Pancreas (tissue), 10 donors: ENCODE data around the gene TMEM209. TPM values are rescaled to one million over a fixed set of nuclear protein-coding genes. Genes with fewer than 3 reads are reported as not detected.
"Not testable (repeated sequence)": the region's sequence is repeated elsewhere in the genome, so short reads cannot be mapped to it uniquely, and the experiment has no call there.

ENCODE experiments used
- ATAC-seq, 4 donors: fragments of 200-7000 bp; cut with Tn5 transposase; one replicate each; pipeline versions ENCODE4 v1.8.0 to v1.9.1; 2020; ENCODE audit warnings: mild to moderate bottlenecking in 4 of 4, moderate library complexity in 4 of 4
- DNase-seq, 6 donors: peaks; one replicate each; pipeline ENCODE4 v3.0.0-alpha.2; 2020
- FAIRE-seq: peaks from 2 replicates; lab custom pipeline; 2012; peaks lifted over from hg19 to GRCh38; lab: Jason Lieb, UNC
- H3K27ac ChIP-seq, 4 donors: fragments of 200-600 bp; sonication (generic); 1 replicate in 3 of 4; 2 replicates in 1 of 4; pipeline versions ENCODE4 v1.5.0 to v1.8.0; 2020
- H3K27me3 ChIP-seq, 4 donors: fragments of 200-600 bp; one replicate each; pipeline ENCODE4 v1.8.0; 2021
- H3K36me3 ChIP-seq, 3 donors: fragments of 200-600 bp; sonication (generic) in 1 of 3; one replicate each; pipeline versions ENCODE4 v1.5.0 to v1.8.0; 2020 to 2021
- H3K4me1 ChIP-seq, 3 donors: fragments of 200-600 bp; one replicate each; pipeline ENCODE4 v1.8.0; 2021
- H3K4me3 ChIP-seq, 4 donors: fragments of 200-600 bp; sonication (generic) in 2 of 4; one replicate each; pipeline versions ENCODE4 v1.5.0 to v1.8.0; 2020 to 2021
- H3K9me3 ChIP-seq, 4 donors: fragments of 200-600 bp; one replicate each; pipeline ENCODE4 v1.8.0; 2021
- CTCF ChIP-seq, 4 donors: fragments of 200-600 bp; sonication (generic) in 3 of 4; IDR thresholded peaks; one replicate each; pipeline versions ENCODE4 v1.5.0 to v1.8.0; 2021; ENCODE audit warnings: antibody characterized with exemption in 4 of 4
- WGBS, 2 donors: extraction: QIAGEN DNeasy Blood & Tissue Kit; methylation state at CpG; one replicate each; pipeline ENCODE4 v1.1.7; 2013; 5-methylcytosine and 5-hydroxymethylcytosine counted together
- intact Hi-C, 3 donors: fragments of 100-400 bp; cut with DNase I; formaldehyde crosslinking; loops; one replicate each; pipeline versions ENCODE4 v1.11.1 to v1.14.2; 2022
- polyA plus RNA-seq, 2 donors: library from polyadenylated mRNA; stranded (reverse); fragments of 200-250 nt; gene quantifications; one replicate each; pipeline ENCODE4 v1.2.3, GENCODE V29; 2013
- total RNA-seq, 6 donors: library from RNA; stranded (reverse); fragmentation: NEBNext Ultra II Directional in 4 of 6; extraction: Animal tissue kit (Norgen Biotek cat#: 25700) in 4 of 6; gene quantifications; one replicate each; pipeline versions ENCODE4 v1.2.1 to v1.2.4, GENCODE V29; 2021 to 2023
- donor health status: healthy with polysubstance abuse.
- donor health status: DM: no; HTN: no; CAD: no; lungs with moderate emphysema.
- donor health status: DM: no; HTN: no; CAD: no.
- donor health status: control.
- donor health status: control.
- donor health status: Bipolar disorder and iron deficiency.
- donor health status: DM: yes; HTN: yes; CAD: no.
- donor health status: DM: no; HTN: no; CAD: no.
- donor health status: DM: no; HTN: no; CAD: no.
- donor health status: DM: yes; HTN: yes; CAD: no.

Gene TMEM209
- total and polyA plus RNA-seq, 8 donors, result 4.2 to 16.1 (median 10.6) TPM

DNA sequence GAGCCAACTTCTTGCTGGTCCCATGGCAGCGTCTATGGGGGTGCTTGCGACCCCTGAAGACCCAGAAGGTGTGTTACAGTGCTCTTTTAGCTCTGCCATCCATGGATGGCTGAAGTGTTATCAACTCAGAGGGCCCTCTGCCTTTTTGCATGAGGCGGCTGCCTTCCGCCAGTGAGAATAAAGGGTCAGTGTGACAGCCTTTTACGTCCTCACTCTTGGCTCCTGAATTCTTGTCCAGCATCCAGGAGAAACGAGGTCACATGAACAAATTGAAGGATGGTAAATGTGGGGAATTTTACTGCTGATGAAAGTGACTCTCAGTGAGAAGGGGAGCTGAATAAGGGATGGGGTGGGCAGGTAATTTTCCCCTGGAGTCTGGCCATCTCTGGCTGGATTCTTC lies 26.6 kb upstream of the TMEM209 start:
- no peak overlapping the region for H3K27ac ChIP-seq
- FAIRE-seq, result no peak
- no peak overlapping the region for H3K4me3 ChIP-seq
- no peak for DNase-seq
- H3K4me1 ChIP-seq, result no peaks in the 10 kb centered on the region
- ATAC-seq, result no peak
- 73 to 75% methylated on average over 6 of the region's 6 CpGs for WGBS, 2 donors
- no peaks in the 10 kb centered on the region for H3K36me3 ChIP-seq
- intact Hi-C loops, result no loop called here
- H3K27me3 ChIP-seq, result no peaks in the 10 kb centered on the region
- no peak for TF ChIP-seq CTCF (IDR thresholded peaks at IDR 0.05)
- no peaks in the 10 kb centered on the region for H3K9me3 ChIP-seq

GRCh38 chr7:130229981-130230380 lies 24.8 kb upstream of the TMEM209 start:
- H3K4me3 ChIP-seq, FAIRE-seq, intact Hi-C loops, H3K36me3 ChIP-seq, H3K4me1 ChIP-seq, ATAC-seq, H3K27me3 ChIP-seq, H3K9me3 ChIP-seq, H3K27ac ChIP-seq: not testable (repeated sequence)
- DNase-seq, result peak in 1 of 6 donors; percentile 50
- 88 to 91% methylated on average over 13 to 27 of the region's 28 CpGs for WGBS, 2 donors

GRCh38 chr7:130228840-130229502 lies 23.8 kb upstream of the TMEM209 start:
- ATAC-seq (no peak), FAIRE-seq (no peak), DNase-seq (no peak)
- no peak overlapping the region for H3K4me3 ChIP-seq
- no peaks in the 10 kb centered on the region for H3K36me3 ChIP-seq
- TF ChIP-seq CTCF (IDR thresholded peaks at IDR 0.05), result no peak
- no peaks in the 10 kb centered on the region for H3K4me1 ChIP-seq
- WGBS, 2 donors, result 92 to 94% methylated on average over 7 of the region's 7 CpGs
- H3K27ac ChIP-seq, result no peak overlapping the region
- intact Hi-C loops, result no loop called here
- no peaks in the 10 kb centered on the region for H3K27me3 ChIP-seq
- no peaks in the 10 kb centered on the region for H3K9me3 ChIP-seq

DNA sequence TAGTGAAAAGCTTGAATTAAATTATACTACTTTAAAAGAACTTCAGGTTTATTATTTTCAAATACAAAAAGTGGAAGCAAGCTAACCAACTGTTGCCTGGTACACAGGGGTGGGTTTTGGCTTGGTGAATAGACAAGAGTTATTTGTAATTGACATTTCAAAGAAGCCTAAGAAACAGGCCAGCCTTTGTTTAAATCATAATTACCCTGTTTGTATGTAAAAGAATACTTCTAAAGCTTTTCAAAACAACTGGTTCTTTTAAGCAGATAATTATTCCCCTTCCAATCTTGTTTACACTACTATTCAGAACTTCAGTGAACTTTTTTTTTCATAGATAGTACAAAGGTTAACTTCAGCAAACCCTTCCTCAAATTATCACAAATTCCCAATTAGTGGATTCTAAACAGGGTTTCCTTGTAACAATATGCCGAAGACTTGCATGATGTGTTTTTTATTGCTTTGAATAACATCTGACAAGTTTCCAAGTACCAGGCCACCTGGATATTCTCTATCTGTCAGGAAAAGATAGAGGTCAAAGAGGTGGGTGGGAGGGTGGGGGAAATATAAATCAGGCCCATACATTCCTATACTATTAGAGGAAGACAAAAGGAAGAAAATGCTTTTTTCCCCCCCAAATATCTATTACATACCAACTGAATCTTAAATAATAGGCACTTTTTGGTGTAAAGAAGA lies 22.8 kb upstream of the TMEM209 start:
- no peak overlapping the region for H3K4me3 ChIP-seq
- no peaks in the 10 kb centered on the region for H3K4me1 ChIP-seq
- H3K27ac ChIP-seq, result no peak overlapping the region
- no peak for DNase-seq
- no peak for TF ChIP-seq CTCF (IDR thresholded peaks at IDR 0.05)
- H3K27me3 ChIP-seq, result no peaks in the 10 kb centered on the region
- 32 to 40% methylated on average over 1 of the region's 1 CpG for WGBS, 2 donors
- H3K36me3 ChIP-seq, result no peaks in the 10 kb centered on the region
- ATAC-seq, result no peak
- intact Hi-C loops, result no loop called here
- FAIRE-seq, result no peak
- H3K9me3 ChIP-seq, result no peaks in the 10 kb centered on the region

- Histone ChIP-seq H3K4me1 (no peaks in the 10 kb centered on the region), H3K36me3 (no peaks in the 10 kb centered on the region), H3K9me3 (no peaks in the 10 kb centered on the region), H3K27ac (no peak overlapping the region), H3K4me3 (no peak overlapping the region), H3K27me3 (no peaks in the 10 kb centered on the region)
- intact Hi-C loops, result no loop called here
- FAIRE-seq (no peak), ATAC-seq (no peak), DNase-seq (no peak)
- TF ChIP-seq CTCF (IDR thresholded peaks at IDR 0.05), result no peak
- 96 to 99% methylated on average over 1 of the region's 1 CpG for WGBS, 2 donors
Observed at GRCh38 chr7:130226333-130226732, 21.1 kb upstream of the TMEM209 start.

- ATAC-seq, H3K4me1 ChIP-seq, H3K36me3 ChIP-seq, H3K4me3 ChIP-seq, H3K27me3 ChIP-seq, DNase-seq, FAIRE-seq, H3K9me3 ChIP-seq, intact Hi-C loops, H3K27ac ChIP-seq: not testable (repeated sequence)
- WGBS, 2 donors, result 68 to 69% methylated on average over 3 of the region's 3 CpGs
Observed at GRCh38 chr7:130224923-130225322, 19.7 kb upstream of the TMEM209 start.
